ENCODE results near the gene APLNR. TPM values are rescaled to one million over a fixed set of nuclear protein-coding genes. Genes with fewer than 3 reads are reported as not detected.
"Not testable (repeated sequence)": the region's sequence is repeated elsewhere in the genome, so short reads cannot be mapped to it uniquely, and the experiment has no call there.

APLNR gene
- not detected for total RNA-seq

DNA sequence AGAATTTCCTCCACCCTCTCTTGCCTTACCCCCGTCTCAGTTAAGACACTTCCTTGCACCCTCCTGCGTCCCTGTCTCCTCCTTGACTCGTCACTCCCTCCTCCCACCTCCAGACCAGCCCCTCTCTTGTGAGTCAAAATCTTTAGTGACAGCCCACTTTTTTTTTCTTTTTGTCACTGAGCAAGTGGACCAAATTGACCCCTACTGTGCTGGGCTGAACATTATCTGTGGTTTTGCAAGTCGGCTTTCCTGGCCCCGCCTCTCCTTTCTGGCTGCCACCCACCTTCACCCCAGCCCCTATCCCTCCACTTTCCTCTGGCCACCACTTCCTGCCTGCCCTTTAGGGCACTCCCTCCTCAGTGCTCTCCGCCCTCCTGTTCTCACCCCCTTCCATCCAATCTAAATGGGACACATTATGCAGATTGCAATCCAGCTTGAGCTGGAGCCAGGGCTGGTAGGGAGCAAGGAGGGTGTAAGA is at the start of gene APLNR:
APLNR (minus strand) TSS at position 47 of the 478 bp plus-strand sequence. CDS start 246 bp downstream, outside the sequence.
- ATAC-seq (peak; percentile 56 to 64), DNase-seq (ENCODE audit: low spot score) (no peak)
- Mint-ChIP-seq H3K36me3 (no peaks in the 10 kb centered on the region), H3K4me1 (ENCODE audit: low read depth in 2 of 2) (peaks cover 11 to 22% of the 10 kb centered on the region in 2 donors), H3K4me3 (peak within 1 kb of the TSS; percentile 33), H3K9me3 (no peaks in the 10 kb centered on the region), H3K27me3 (peaks cover 20 to 39% of the 10 kb centered on the region in 2 donors), H3K27ac (peak within 1 kb of the TSS in 1 of 2 donors; percentile 38)

DNA sequence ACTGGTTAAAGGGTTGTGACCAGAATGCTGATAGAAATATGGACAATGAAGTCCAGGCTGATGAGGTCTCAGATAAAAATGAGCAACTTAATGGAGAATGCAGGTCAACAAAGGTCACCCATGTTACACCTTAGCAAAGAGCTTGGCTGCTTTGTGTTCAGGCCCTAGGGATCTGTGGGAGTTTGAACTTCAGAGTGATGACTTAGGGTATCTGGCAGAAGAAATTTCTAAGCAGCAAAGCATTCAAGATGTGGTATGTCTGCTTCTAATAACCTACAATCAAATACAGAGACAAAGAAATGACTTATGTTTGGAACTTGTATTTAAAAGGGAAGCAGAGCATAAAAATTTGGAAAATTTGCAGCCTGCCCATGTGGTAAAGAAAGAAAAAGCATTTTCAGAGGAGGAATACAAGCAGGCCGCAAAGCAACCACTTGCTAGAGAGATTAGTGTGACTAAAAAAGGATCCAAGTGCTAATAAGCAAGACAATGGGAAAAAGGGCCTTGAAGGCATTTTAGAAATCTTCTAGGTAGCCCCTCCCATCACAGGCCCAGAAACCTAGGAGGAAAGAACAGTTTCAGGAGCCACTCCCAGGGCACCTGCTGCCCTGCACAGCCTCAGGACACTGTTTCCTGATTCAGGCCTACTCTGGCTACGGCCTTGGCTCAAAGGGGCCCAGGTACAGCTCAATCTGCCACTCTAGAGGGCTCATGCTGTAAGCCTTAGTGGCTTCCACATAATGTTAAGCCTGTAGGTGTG is 46.4 kb upstream of the APLNR start:
- H3K27me3 Mint-ChIP-seq = peaks cover 9 to 18% of the 10 kb centered on the region in 2 donors

GRCh38 chr11:57281546-57281945 is 44.5 kb upstream of the APLNR start:
- H3K9me3 Mint-ChIP-seq; DNase-seq (ENCODE audit: low spot score); H3K27ac Mint-ChIP-seq; H3K4me3 Mint-ChIP-seq; H3K36me3 Mint-ChIP-seq; H3K4me1 Mint-ChIP-seq (ENCODE audit: low read depth in 2 of 2); ATAC-seq: not testable (repeated sequence)
- H3K27me3 Mint-ChIP-seq = peaks cover 20 to 23% of the 10 kb centered on the region in 2 donors

More for the DNA sequence above, 46.4 kb upstream of the APLNR start:
- no peak for DNase-seq (ENCODE audit: low spot score)
- Mint-ChIP-seq H3K4me3 (no peak overlapping the region), H3K36me3 (no peaks in the 10 kb centered on the region), H3K4me1 (ENCODE audit: low read depth in 2 of 2) (peaks cover 0 to 2% of the 10 kb centered on the region in 2 donors), H3K27ac (no peak overlapping the region), H3K9me3 (no peaks in the 10 kb centered on the region)
- ATAC-seq = peak in 1 of 2 donors; percentile 20

DNA sequence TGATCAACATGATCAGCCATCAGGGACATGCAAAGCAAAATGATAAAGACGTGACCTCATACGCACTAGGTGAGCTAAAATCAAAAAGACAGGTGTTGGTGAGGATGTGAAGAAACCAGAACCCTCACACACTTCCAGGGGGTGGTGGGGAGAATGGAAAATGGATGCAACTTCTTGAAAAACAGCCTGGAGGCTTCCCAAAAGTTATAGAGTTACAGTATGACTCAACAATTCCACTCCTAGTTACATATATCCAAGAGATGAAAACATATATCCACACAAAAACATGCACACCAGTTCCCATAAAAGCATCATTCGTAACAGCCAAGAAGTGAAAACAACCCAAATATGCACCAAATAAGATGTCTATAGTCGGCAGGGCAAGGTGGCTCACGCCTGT is 42.1 kb upstream of the APLNR start:
- no peak overlapping the region for H3K4me3 Mint-ChIP-seq
- no peaks in the 10 kb centered on the region for H3K9me3 Mint-ChIP-seq
- no peak overlapping the region for H3K27ac Mint-ChIP-seq
- H3K36me3 Mint-ChIP-seq = no peaks in the 10 kb centered on the region
- ATAC-seq (no peak), DNase-seq (ENCODE audit: low spot score) (no peak)
- peaks cover 4 to 5% of the 10 kb centered on the region in 2 donors for H3K4me1 Mint-ChIP-seq (ENCODE audit: low read depth in 2 of 2)
- H3K27me3 Mint-ChIP-seq = peaks cover 22 to 44% of the 10 kb centered on the region in 2 donors

GRCh38 chr11:57278721-57279095 is 41.7 kb upstream of the APLNR start:
- DNase-seq (ENCODE audit: low spot score) (no peak), ATAC-seq (no peak)
- peaks cover 4 to 5% of the 10 kb centered on the region in 2 donors for H3K4me1 Mint-ChIP-seq (ENCODE audit: low read depth in 2 of 2)
- H3K9me3 Mint-ChIP-seq = no peaks in the 10 kb centered on the region
- no peaks in the 10 kb centered on the region for H3K36me3 Mint-ChIP-seq
- H3K4me3 Mint-ChIP-seq = no peak overlapping the region
- H3K27ac Mint-ChIP-seq = no peak overlapping the region
- peaks cover 24 to 46% of the 10 kb centered on the region in 2 donors for H3K27me3 Mint-ChIP-seq

DNA sequence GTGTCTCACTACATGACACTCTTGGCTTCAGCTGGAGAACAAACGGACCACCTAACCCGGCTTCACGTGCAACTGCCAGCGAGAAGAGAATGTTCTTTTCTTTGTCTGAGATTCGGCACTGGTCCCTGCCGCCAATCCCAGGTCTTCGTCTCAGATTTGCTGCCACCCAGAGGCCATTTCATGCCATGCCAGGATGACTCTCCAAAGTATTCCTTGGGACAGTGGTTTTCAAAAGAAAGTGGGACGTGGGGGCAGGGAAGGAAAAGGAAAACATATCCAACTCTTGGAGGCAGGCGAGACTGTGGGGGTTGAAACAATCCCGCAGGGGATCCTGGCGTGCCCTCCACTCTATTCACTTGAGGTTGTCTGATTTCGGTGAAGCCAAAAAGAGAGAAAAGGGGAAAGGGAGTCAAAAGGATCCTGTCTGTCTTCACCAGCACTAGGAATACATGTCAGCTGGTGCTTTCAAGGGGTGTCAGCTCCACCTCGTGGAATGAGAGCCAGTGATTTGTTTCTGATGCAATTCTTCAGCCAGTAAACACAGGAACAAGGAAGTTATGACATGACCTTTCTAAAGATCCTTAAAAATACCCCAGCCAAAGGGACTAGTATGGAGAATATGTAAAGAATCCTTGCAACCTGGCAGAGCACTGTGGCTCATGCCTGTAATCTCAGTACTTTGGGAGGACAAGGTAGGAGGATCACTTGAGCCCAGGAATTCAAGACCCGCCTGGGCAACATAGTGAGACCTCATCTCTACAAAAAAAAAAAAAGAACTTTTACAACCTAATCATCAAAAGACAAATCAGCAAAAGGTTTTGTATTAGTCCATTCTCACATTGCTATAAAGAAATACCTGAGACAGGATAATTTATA is 41.0 kb upstream of the APLNR start:
- H3K27ac Mint-ChIP-seq = no peak overlapping the region
- ATAC-seq = no peak

GRCh38 chr11:57276971-57277675 is 40.1 kb upstream of the APLNR start:
- no peak overlapping the region for H3K27ac Mint-ChIP-seq
- no peak for ATAC-seq
- no peak overlapping the region for H3K4me3 Mint-ChIP-seq
- no peak for DNase-seq (ENCODE audit: low spot score)
- H3K27me3 Mint-ChIP-seq = peaks cover 30 to 46% of the 10 kb centered on the region in 2 donors
- peaks cover 3% of the 10 kb centered on the region for H3K9me3 Mint-ChIP-seq
- H3K4me1 Mint-ChIP-seq (ENCODE audit: low read depth in 2 of 2) = peaks cover 4 to 5% of the 10 kb centered on the region in 2 donors
- no peaks in the 10 kb centered on the region for H3K36me3 Mint-ChIP-seq

More for the DNA sequence above, 41.0 kb upstream of the APLNR start:
- Mint-ChIP-seq H3K36me3 (no peaks in the 10 kb centered on the region), H3K27me3 (peaks cover 30 to 46% of the 10 kb centered on the region in 2 donors), H3K9me3 (peaks cover 3% of the 10 kb centered on the region), H3K4me3 (no peak overlapping the region), H3K4me1 (ENCODE audit: low read depth in 2 of 2) (peaks cover 4 to 5% of the 10 kb centered on the region in 2 donors)
- DNase-seq (ENCODE audit: low spot score) = no peak

GRCh38 chr11:57276169-57276970 is 39.3 kb upstream of the APLNR start:
- DNase-seq (ENCODE audit: low spot score) (no peak), ATAC-seq (no peak)
- H3K27me3 Mint-ChIP-seq = peaks cover 30 to 46% of the 10 kb centered on the region in 2 donors
- H3K4me3 Mint-ChIP-seq = no peak overlapping the region
- no peaks in the 10 kb centered on the region for H3K36me3 Mint-ChIP-seq
- H3K9me3 Mint-ChIP-seq = peaks cover 3% of the 10 kb centered on the region
- no peak overlapping the region for H3K27ac Mint-ChIP-seq
- peaks cover 4 to 5% of the 10 kb centered on the region in 2 donors for H3K4me1 Mint-ChIP-seq (ENCODE audit: low read depth in 2 of 2)

- Mint-ChIP-seq H3K27ac (no peak overlapping the region), H3K27me3 (peaks cover 30 to 46% of the 10 kb centered on the region in 2 donors), H3K36me3 (no peaks in the 10 kb centered on the region), H3K4me3 (no peak overlapping the region), H3K9me3 (peaks cover 3% of the 10 kb centered on the region), H3K4me1 (ENCODE audit: low read depth in 2 of 2) (peaks cover 4 to 5% of the 10 kb centered on the region in 2 donors)
- no peak for DNase-seq (ENCODE audit: low spot score)
- ATAC-seq = no peak
Observed at GRCh38 chr11:57275582-57275981, 38.5 kb upstream of the APLNR start.

DNA sequence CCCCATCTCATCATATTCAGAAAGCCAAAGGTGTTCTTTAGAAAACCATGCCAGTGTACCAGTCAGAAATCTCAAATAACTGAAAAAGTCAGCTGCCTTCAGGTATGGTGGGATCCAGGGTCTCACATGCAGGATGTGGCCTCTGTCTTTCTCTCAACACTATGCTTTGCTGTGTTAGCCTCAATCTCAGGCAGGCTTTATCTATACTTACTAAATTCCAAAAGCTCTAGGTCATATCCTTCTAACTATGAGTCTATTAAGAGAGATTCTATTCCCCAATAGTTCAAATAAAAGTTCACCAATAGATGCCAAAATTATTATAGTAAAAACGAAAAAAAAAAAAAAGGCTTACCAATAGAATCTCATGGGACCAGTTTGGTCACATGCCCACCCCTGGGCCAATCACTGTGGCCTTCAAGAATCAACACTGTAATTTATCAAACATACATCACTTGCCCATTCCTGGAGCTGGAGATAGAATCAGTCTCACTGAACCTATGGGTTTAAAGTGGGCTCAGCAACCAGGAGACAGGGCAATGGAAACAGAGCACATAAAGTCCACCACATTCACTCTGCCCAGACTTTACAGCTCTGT is 38.0 kb upstream of the APLNR start:
- Mint-ChIP-seq H3K36me3 (no peaks in the 10 kb centered on the region), H3K4me1 (ENCODE audit: low read depth in 2 of 2) (peaks cover 4 to 5% of the 10 kb centered on the region in 2 donors), H3K9me3 (peaks cover 3% of the 10 kb centered on the region), H3K27ac (no peak overlapping the region), H3K4me3 (no peak overlapping the region), H3K27me3 (peaks cover 30 to 46% of the 10 kb centered on the region in 2 donors)
- no peak for DNase-seq (ENCODE audit: low spot score)
- ATAC-seq = no peak

DNA sequence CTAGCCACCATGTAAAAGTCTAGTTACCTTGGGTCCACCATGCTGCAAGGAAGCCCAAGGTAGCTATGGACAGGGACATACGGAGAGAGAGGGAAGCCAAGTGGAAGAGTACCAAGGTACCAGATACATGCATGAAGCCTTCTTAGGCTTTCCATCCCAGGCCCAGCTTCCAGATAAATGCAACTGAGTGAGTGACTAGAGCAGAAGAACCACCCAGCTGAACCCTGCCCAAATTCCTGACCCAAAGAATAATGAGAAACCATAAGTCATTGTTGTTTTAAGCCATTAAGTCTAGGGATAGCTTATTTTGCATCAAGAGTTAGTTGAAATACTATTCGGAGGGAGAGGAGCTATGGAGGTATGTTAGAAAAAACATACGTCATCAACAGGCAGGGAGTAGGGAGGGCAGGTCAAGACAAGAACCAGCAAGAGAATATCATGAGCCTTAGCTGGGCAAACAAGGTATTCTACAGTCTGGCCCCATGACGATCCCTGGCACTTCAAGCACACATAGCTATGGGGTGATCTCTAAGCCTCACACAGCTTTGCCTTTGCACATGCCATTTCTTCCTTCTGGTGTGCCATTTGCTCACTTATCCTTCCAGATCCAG is 36.5 kb upstream of the APLNR start:
- H3K4me3 Mint-ChIP-seq = no peak overlapping the region
- H3K27ac Mint-ChIP-seq = no peak overlapping the region
- H3K9me3 Mint-ChIP-seq = peaks cover 3% of the 10 kb centered on the region
- H3K4me1 Mint-ChIP-seq (ENCODE audit: low read depth in 2 of 2) = peaks cover 4 to 5% of the 10 kb centered on the region in 2 donors
- no peak for DNase-seq (ENCODE audit: low spot score)
- H3K27me3 Mint-ChIP-seq = peaks cover 26 to 39% of the 10 kb centered on the region in 2 donors
- no peaks in the 10 kb centered on the region for H3K36me3 Mint-ChIP-seq
- ATAC-seq = no peak

DNA sequence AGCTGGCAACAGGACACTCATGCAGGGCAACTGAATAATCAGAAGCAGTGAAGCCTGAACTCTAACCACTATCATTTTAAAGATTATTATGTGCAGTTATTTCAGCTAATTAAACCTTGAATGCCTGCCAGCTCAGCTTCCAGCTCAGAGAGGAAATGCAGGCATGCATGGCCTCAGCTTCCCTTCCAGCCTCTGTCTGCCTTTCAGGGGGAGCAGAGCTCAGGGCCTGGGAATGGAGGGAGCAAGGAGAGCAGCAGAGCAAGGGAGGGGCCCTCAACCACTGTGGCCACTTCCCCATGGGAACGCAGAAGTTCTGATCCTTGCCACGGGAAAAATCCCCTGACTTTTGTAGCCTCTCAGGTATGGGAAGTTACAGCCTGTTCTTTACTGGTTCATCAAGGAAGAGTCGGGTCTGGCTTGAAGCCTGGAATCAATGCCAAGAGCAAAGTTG is 32.5 kb upstream of the APLNR start:
- no peak for DNase-seq (ENCODE audit: low spot score)
- no peak overlapping the region for H3K27ac Mint-ChIP-seq
- H3K27me3 Mint-ChIP-seq = peaks cover 8 to 21% of the 10 kb centered on the region in 2 donors
- ATAC-seq = no peak
- no peak overlapping the region for H3K4me3 Mint-ChIP-seq
- no peaks in the 10 kb centered on the region for H3K36me3 Mint-ChIP-seq
- H3K9me3 Mint-ChIP-seq = peaks cover 8% of the 10 kb centered on the region
- H3K4me1 Mint-ChIP-seq (ENCODE audit: low read depth in 2 of 2) = no peaks in the 10 kb centered on the region

Measured in natural killer cell treated with Interleukin-12 subunit alpha and Interleukin-12 subunit beta and Interleukin-15 and Interleukin-18, amount 100 ng/mL, for 72 hours (primary cell).